ENCODE data around the gene KCNS1. TPM values are rescaled to one million over a fixed set of nuclear protein-coding genes. Genes with fewer than 3 reads are reported as not detected.

The KCNS1 gene
- total RNA-seq, 1 experiment from 2014 or later, result not detected

DNA sequence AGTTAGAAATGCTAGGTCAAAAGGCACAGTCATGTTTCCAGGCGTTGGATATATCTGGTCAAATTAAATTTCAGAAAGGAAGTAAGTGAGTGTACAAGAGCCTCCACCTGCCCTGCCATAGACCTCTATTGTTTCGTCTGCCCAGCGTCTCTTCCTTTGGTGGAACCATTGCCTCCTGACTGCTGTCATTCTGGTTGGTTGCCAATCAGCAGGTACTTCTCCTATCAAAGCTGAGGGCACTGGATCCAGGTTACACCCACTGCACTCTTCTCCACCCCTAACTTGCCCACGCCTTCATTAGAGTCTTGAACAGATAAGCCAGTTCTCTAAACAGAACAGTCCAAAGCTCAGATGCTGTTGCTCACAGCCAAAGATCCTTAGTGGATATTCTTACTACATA, 16.7 kb upstream of the KCNS1 start:
- no peaks in the 10 kb centered on the region for H3K9me3 ChIP-seq (ENCODE audit: control insufficient read depth, insufficient read depth, low read depth, low read length)
- ATAC-seq (no peak), DNase-seq (ENCODE audit: low read depth, low spot score) (no peak)
- H3K27me3 ChIP-seq (ENCODE audit: control insufficient read depth, insufficient read depth, low read length), result peaks cover 7% of the 10 kb centered on the region
- TF ChIP-seq TCF7L2 (IDR thresholded peaks at IDR 0.05; ENCODE audit: low read depth, low read length) (no peak), REST (IDR thresholded peaks at IDR 0.05; ENCODE audit: insufficient read depth in 1 of 2, low read depth in 2 of 2, low read length in 1 of 2) (no peak), POLR2AphosphoS5 (IDR thresholded peaks at IDR 0.05; ENCODE audit: low read depth, low read length) (no peak), SIN3A (IDR thresholded peaks at IDR 0.05; ENCODE audit: borderline replicate concordance, insufficient read depth, low read depth, low read length) (no peak)
- TF ChIP-seq, protein P1, sequence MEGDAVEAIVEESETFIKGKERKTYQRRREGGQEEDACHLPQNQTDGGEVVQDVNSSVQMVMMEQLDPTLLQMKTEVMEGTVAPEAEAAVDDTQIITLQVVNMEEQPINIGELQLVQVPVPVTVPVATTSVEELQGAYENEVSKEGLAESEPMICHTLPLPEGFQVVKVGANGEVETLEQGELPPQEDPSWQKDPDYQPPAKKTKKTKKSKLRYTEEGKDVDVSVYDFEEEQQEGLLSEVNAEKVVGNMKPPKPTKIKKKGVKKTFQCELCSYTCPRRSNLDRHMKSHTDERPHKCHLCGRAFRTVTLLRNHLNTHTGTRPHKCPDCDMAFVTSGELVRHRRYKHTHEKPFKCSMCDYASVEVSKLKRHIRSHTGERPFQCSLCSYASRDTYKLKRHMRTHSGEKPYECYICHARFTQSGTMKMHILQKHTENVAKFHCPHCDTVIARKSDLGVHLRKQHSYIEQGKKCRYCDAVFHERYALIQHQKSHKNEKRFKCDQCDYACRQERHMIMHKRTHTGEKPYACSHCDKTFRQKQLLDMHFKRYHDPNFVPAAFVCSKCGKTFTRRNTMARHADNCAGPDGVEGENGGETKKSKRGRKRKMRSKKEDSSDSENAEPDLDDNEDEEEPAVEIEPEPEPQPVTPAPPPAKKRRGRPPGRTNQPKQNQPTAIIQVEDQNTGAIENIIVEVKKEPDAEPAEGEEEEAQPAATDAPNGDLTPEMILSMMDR (IDR thresholded peaks at IDR 0.05), result no peak
- in situ Hi-C loops (cut with HindIII; ENCODE audit: low pct_unique_long_range_greater_than_20kb, low sequenced_read_pairs) (no loop called here), intact Hi-C loops (cut with micrococcal nuclease; ENCODE audit: unreplicated experiment) (no loop called here)
- ChIA-PET CTCF (interaction anchor here (0.9 kb wide), 1 partner anchor 73 kb away, joined by 3 read pairs; no protein-coding TSS in a partner anchor), POLR2A (no interaction called here)
- H3K4me1 ChIP-seq (ENCODE audit: control insufficient read depth, insufficient read depth, low read length), result no peaks in the 10 kb centered on the region
- H3K36me3 ChIP-seq (ENCODE audit: control insufficient read depth, insufficient read depth, low read length), result no peaks in the 10 kb centered on the region
- H3K27ac ChIP-seq (ENCODE audit: low read length), result no peak overlapping the region
- BruUV-seq (replicated peaks), result no TSS peak
- no peak overlapping the region for H3K4me3 ChIP-seq (ENCODE audit: low read depth in 2 of 2, low read length in 2 of 2)

DNA sequence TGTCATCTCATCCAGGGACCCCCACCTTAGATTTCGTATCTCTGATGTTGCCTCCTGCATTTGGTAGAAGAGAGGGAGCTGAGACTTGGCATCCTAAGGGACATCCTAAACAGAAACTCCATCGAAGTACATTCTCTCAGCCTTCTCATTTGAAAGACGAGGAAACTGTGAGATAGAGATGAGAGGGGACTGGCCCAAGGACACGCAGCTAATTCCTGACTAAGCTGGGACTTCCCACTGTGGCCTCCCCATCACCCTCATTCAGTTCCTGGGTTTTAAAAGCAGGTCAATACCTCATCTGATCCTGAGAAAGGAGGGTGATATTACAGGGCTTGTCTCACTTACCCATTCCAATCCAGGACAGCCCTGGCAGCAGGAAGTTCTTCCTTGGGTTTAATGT, 14.9 kb upstream of the KCNS1 start:
- no peaks in the 10 kb centered on the region for H3K9me3 ChIP-seq (ENCODE audit: control insufficient read depth, insufficient read depth, low read depth, low read length)
- no peak for DNase-seq (ENCODE audit: low read depth, low spot score)
- ChIA-PET CTCF (no interaction called here), POLR2A (no interaction called here)
- TF ChIP-seq POLR2AphosphoS5 (IDR thresholded peaks at IDR 0.05; ENCODE audit: low read depth, low read length) (no peak), TCF7L2 (IDR thresholded peaks at IDR 0.05; ENCODE audit: low read depth, low read length) (no peak)
- TF ChIP-seq, protein P1 (IDR thresholded peaks at IDR 0.05), result no peak
- no peak overlapping the region for H3K27ac ChIP-seq (ENCODE audit: low read length)
- no TSS peak for BruUV-seq (replicated peaks)
- H3K4me3 ChIP-seq (ENCODE audit: low read depth in 2 of 2, low read length in 2 of 2), result no peak overlapping the region
- ATAC-seq, result no peak
- no peaks in the 10 kb centered on the region for H3K36me3 ChIP-seq (ENCODE audit: control insufficient read depth, insufficient read depth, low read length)
- intact Hi-C loops (cut with micrococcal nuclease; ENCODE audit: unreplicated experiment) (no loop called here), in situ Hi-C loops (cut with HindIII; ENCODE audit: low pct_unique_long_range_greater_than_20kb, low sequenced_read_pairs) (no loop called here)
- H3K4me1 ChIP-seq (ENCODE audit: control insufficient read depth, insufficient read depth, low read length), result no peaks in the 10 kb centered on the region
- H3K27me3 ChIP-seq (ENCODE audit: control insufficient read depth, insufficient read depth, low read length), result peaks cover 7% of the 10 kb centered on the region

Data from Panc1 (cell line).